PC-3 (cell line): Measurements from ENCODE around the gene STK38L. TPM values are rescaled to one million over a fixed set of nuclear protein-coding genes. Genes with fewer than 3 reads are reported as not detected.

Experiments used
- ATAC-seq: fragments of 200-7000 bp; cut with Tn5 transposase; 2 replicates; pipeline ENCODE4 v1.9.1; 2020; ENCODE audit warnings: mild to moderate bottlenecking, moderate library complexity
- BruUV-seq: library from RNA; stranded (reverse); fragments of 400-500 nt; replicated peaks from 2 replicates; lab custom pipeline; 2021; lab: Mats Ljungman, UMichigan
- CTCF ChIA-PET: fragments of 300-600 bp; sonication (Branson Sonifier 250); formaldehyde crosslinking; loops from one replicate; lab custom pipeline; 2022; ENCODE audit warnings: antibody characterized with exemption; lab: Charles Lee
- POLR2A ChIA-PET: fragments of 300-600 bp; sonication (Branson Sonifier 250); formaldehyde crosslinking; loops from one replicate; lab custom pipeline; 2022; ENCODE audit warnings: antibody characterized with exemption; ENCODE audit not compliant: unreplicated experiment; lab: Charles Lee
- DNase-seq: peaks from one replicate; pipeline ENCODE4 v3.0.0-alpha.2; 2015
- H2AFZ ChIP-seq: fragments of 300-600 bp; sonication (generic); 2 replicates; pipeline ENCODE4 v1.6.0; 2016; ENCODE audit warnings: antibody characterized with exemption, low read length
- H3F3A ChIP-seq: fragments of 300-600 bp; sonication (generic); one replicate; pipeline ENCODE4 v1.6.0; 2017; ENCODE audit warnings: antibody characterized with exemption, low read length, control low read depth, mild to moderate bottlenecking; ENCODE audit not compliant: unreplicated experiment
- H3K27ac ChIP-seq: fragments of 300-600 bp; sonication (generic); 2 replicates; pipeline ENCODE4 v1.5.1; 2016; ENCODE audit warnings: mild to moderate bottlenecking, low read length
- H3K27me3 ChIP-seq: fragments of 300-600 bp; sonication (generic); 2 replicates; pipeline ENCODE4 v1.6.1; 2016; ENCODE audit warnings: low read length, mixed read lengths
- H3K36me3 ChIP-seq: fragments of 300-600 bp; sonication (generic); 2 replicates; pipeline ENCODE4 v1.6.1; 2016; ENCODE audit warnings: low read depth, mixed run types, low read length, mixed read lengths
- H3K4me1 ChIP-seq: fragments of 300-600 bp; sonication (generic); 2 replicates; pipeline ENCODE4 v1.5.1; 2016; ENCODE audit warnings: low read length; ENCODE audit not compliant: insufficient read depth
- H3K4me2 ChIP-seq: fragments of 300-600 bp; sonication (generic); 2 replicates; pipeline ENCODE4 v1.6.0; 2016; ENCODE audit warnings: low read length
- H3K4me3 ChIP-seq: fragments of 300-600 bp; sonication (generic); 2 replicates; pipeline ENCODE4 v1.5.1; 2016; ENCODE audit warnings: mild to moderate bottlenecking, low read length, mixed read lengths
- H3K79me2 ChIP-seq: fragments of 300-600 bp; sonication (generic); 2 replicates; pipeline ENCODE4 v1.6.1; 2017; ENCODE audit warnings: low read length, mixed read lengths
- H3K9ac ChIP-seq: fragments of 300-600 bp; sonication (generic); 2 replicates; pipeline ENCODE4 v1.6.0; 2016; ENCODE audit warnings: mild to moderate bottlenecking, low read length
- H3K9me2 ChIP-seq: fragments of 300-600 bp; sonication (generic); replicated peaks from 2 replicates; pipeline ENCODE4 v1.6.1; 2016; ENCODE audit warnings: mixed run types, low read length, mixed read lengths
- H3K9me3 ChIP-seq: fragments of 300-600 bp; sonication (generic); 2 replicates; pipeline ENCODE4 v1.6.1; 2016; ENCODE audit warnings: low read length, mixed read lengths
- H4K20me1 ChIP-seq: fragments of 300-600 bp; sonication (generic); 2 replicates; pipeline ENCODE4 v1.6.1; 2016; ENCODE audit warnings: low read length, mixed read lengths
- EZH2 ChIP-seq: fragments of 300-600 bp; sonication (generic); IDR thresholded peaks from one replicate; pipeline ENCODE4 v1.6.1; 2017; ENCODE audit warnings: antibody characterized with exemption, mild to moderate bottlenecking, low read length; ENCODE audit not compliant: unreplicated experiment
- EZH2phosphoT487 ChIP-seq: fragments of 300-600 bp; sonication (generic); IDR thresholded peaks from 2 replicates; pipeline ENCODE4 v1.6.1; 2018; ENCODE audit warnings: mild to moderate bottlenecking, antibody characterized with exemption, low read length, borderline replicate concordance
- intact Hi-C: fragments of 100-400 bp; cut with micrococcal nuclease; formaldehyde crosslinking; loops from 2 replicates; pipeline ENCODE4 v1.9.0; 2023
- total RNA-seq: library from RNA; depleted of rRNA; stranded (reverse); fragments of >200 nt; gene quantifications from 2 replicates; pipeline ENCODE4 v1.2.3, GENCODE V29; 2014
- TF ChIP-seq, protein P1 (sequence below): fragments of 300-600 bp; sonication (generic); conservative IDR thresholded peaks from 2 replicates; pipeline ENCODE4 v1.5.1; 2017; ENCODE audit warnings: antibody characterized with exemption, low read depth, mild to moderate bottlenecking, low read length

STK38L gene
- total RNA-seq, 1 experiment from 2014 or later, result 32.3 TPM

- H3K4me3 ChIP-seq, result no peak overlapping the region
- no peaks in the 10 kb centered on the region for H3F3A ChIP-seq
- BruUV-seq, result no TSS peak
- no peaks in the 10 kb centered on the region for H3K36me3 ChIP-seq
- TF ChIP-seq EZH2phosphoT487, result no peak
- TF ChIP-seq, protein P1, sequence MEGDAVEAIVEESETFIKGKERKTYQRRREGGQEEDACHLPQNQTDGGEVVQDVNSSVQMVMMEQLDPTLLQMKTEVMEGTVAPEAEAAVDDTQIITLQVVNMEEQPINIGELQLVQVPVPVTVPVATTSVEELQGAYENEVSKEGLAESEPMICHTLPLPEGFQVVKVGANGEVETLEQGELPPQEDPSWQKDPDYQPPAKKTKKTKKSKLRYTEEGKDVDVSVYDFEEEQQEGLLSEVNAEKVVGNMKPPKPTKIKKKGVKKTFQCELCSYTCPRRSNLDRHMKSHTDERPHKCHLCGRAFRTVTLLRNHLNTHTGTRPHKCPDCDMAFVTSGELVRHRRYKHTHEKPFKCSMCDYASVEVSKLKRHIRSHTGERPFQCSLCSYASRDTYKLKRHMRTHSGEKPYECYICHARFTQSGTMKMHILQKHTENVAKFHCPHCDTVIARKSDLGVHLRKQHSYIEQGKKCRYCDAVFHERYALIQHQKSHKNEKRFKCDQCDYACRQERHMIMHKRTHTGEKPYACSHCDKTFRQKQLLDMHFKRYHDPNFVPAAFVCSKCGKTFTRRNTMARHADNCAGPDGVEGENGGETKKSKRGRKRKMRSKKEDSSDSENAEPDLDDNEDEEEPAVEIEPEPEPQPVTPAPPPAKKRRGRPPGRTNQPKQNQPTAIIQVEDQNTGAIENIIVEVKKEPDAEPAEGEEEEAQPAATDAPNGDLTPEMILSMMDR, result no peak
- no peak for TF ChIP-seq EZH2
- H4K20me1 ChIP-seq, result no peaks in the 10 kb centered on the region
- intact Hi-C loops, result no loop called here
- DNase-seq, result no peak
- ATAC-seq, result no peak
- no peaks in the 10 kb centered on the region for H3K9me3 ChIP-seq
- H3K79me2 ChIP-seq, result no peaks in the 10 kb centered on the region
- ChIA-PET POLR2A (no interaction called here), CTCF (no interaction called here)
- no peak overlapping the region for H3K27ac ChIP-seq
- no peak overlapping the region for H2AFZ ChIP-seq
- no peaks in the 10 kb centered on the region for H3K9me2 ChIP-seq
- H3K9ac ChIP-seq, result no peak overlapping the region
- no peaks in the 10 kb centered on the region for H3K27me3 ChIP-seq
- no peak overlapping the region for H3K4me2 ChIP-seq
- no peaks in the 10 kb centered on the region for H3K4me1 ChIP-seq
These were observed 37.1 kb upstream of the STK38L start for GRCh38 chr12:27206801-27207502.

- Histone ChIP-seq H3K27ac (no peak overlapping the region), H3K27me3 (no peaks in the 10 kb centered on the region), H3K36me3 (no peaks in the 10 kb centered on the region), H3F3A (no peaks in the 10 kb centered on the region), H3K4me1 (no peaks in the 10 kb centered on the region), H3K79me2 (no peaks in the 10 kb centered on the region), H2AFZ (no peak overlapping the region), H3K4me2 (no peak overlapping the region), H3K4me3 (no peak overlapping the region), H4K20me1 (no peaks in the 10 kb centered on the region), H3K9me3 (no peaks in the 10 kb centered on the region), H3K9me2 (no peaks in the 10 kb centered on the region), H3K9ac (no peak overlapping the region)
- ChIA-PET POLR2A (no interaction called here), CTCF (no interaction called here)
- no TSS peak for BruUV-seq
- DNase-seq (no peak), ATAC-seq (no peak)
- intact Hi-C loops, result no loop called here
- no peak for TF ChIP-seq EZH2
These were observed 36.3 kb upstream of the STK38L start for GRCh38 chr12:27207615-27208413.

DNA sequence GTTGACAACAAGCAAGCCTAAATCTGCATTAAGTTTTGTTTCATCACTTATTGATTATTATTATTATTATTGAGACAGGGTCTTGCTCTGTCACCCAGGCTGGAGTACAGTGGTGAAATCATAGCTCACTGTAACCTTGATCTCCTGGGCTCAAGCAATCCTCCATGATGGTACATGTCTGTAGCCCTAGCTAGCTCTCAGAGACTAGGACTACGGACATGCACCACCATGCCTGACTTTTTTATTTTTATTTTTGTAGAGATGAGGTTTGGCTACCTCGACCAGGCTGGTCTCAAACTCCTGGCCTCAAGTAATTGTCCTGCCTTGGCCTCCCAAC is 35.7 kb upstream of the STK38L start:
- no peaks in the 10 kb centered on the region for H3K27me3 ChIP-seq
- H2AFZ ChIP-seq, result no peak overlapping the region
- no peak overlapping the region for H3K4me3 ChIP-seq
- intact Hi-C loops, result no loop called here
- DNase-seq (no peak), ATAC-seq (no peak)
- TF ChIP-seq EZH2, result no peak
- TF ChIP-seq, protein P1, result no peak
- no peak for TF ChIP-seq EZH2phosphoT487
- no peaks in the 10 kb centered on the region for H3K9me2 ChIP-seq
- H3K4me1 ChIP-seq, result no peaks in the 10 kb centered on the region
- no peak overlapping the region for H3K9ac ChIP-seq
- no peak overlapping the region for H3K27ac ChIP-seq
- ChIA-PET POLR2A (no interaction called here), CTCF (no interaction called here)
- H3K4me2 ChIP-seq, result no peak overlapping the region
- no peaks in the 10 kb centered on the region for H3K36me3 ChIP-seq
- no peaks in the 10 kb centered on the region for H4K20me1 ChIP-seq
- H3K9me3 ChIP-seq, result no peaks in the 10 kb centered on the region
- H3K79me2 ChIP-seq, result no peaks in the 10 kb centered on the region
- BruUV-seq, result no TSS peak
- H3F3A ChIP-seq, result no peaks in the 10 kb centered on the region
